Measurements from ENCODE around the gene SYNPR.

SYNPR gene

GRCh38 chr3:63613561-63613960 lies 335.5 kb downstream of the SYNPR start:
- H3K79me2 ChIP-seq (ENCODE audit: insufficient read depth, low read length) = no peaks in the 10 kb centered on the region
- no peak overlapping the region for H2AFZ ChIP-seq (ENCODE audit: low read depth, low read length)
- no peak for ATAC-seq (ENCODE audit: insufficient read depth, low read depth)
- TF ChIP-seq CTCF (IDR thresholded peaks at IDR 0.05; ENCODE audit: borderline replicate concordance, extremely low read depth, low read length, poor library complexity, severe bottlenecking) (no peak), EZH2 (IDR thresholded peaks at IDR 0.05; ENCODE audit: borderline replicate concordance, low read depth, low read length, severe bottlenecking) (no peak)
- no peak overlapping the region for H3K4me2 ChIP-seq (ENCODE audit: insufficient read depth, low read length)
- no peak for DNase-seq
- no peak overlapping the region for H3K9ac ChIP-seq (ENCODE audit: low read depth, low read length)
- H3K27ac ChIP-seq (ENCODE audit: low read length) = no peak overlapping the region
- no peaks in the 10 kb centered on the region for H3K27me3 ChIP-seq (ENCODE audit: insufficient read depth, low read length, poor library complexity)
- no peaks in the 10 kb centered on the region for H3K4me1 ChIP-seq (ENCODE audit: insufficient read depth, low read length)
- no peak overlapping the region for H3K4me3 ChIP-seq (ENCODE audit: low read depth in 1 of 2, low read length in 2 of 2)
- H3K36me3 ChIP-seq (ENCODE audit: insufficient read depth, low read length) = no peaks in the 10 kb centered on the region
- H3K9me3 ChIP-seq (ENCODE audit: insufficient read depth, low read length, severe bottlenecking) = no peaks in the 10 kb centered on the region
- H4K20me1 ChIP-seq (ENCODE audit: insufficient read depth, low read length) = no peaks in the 10 kb centered on the region

- Histone ChIP-seq H3K4me2 (ENCODE audit: insufficient read depth, low read length) (no peak overlapping the region), H2AFZ (ENCODE audit: low read depth, low read length) (no peak overlapping the region), H3K36me3 (ENCODE audit: insufficient read depth, low read length) (no peaks in the 10 kb centered on the region), H4K20me1 (ENCODE audit: insufficient read depth, low read length) (no peaks in the 10 kb centered on the region), H3K4me3 (ENCODE audit: low read depth in 1 of 2, low read length in 2 of 2) (no peak overlapping the region), H3K27ac (ENCODE audit: low read length) (no peak overlapping the region), H3K27me3 (ENCODE audit: insufficient read depth, low read length, poor library complexity) (no peaks in the 10 kb centered on the region), H3K9ac (ENCODE audit: low read depth, low read length) (no peak overlapping the region), H3K9me3 (ENCODE audit: insufficient read depth, low read length, severe bottlenecking) (no peaks in the 10 kb centered on the region), H3K79me2 (ENCODE audit: insufficient read depth, low read length) (no peaks in the 10 kb centered on the region), H3K4me1 (ENCODE audit: insufficient read depth, low read length) (no peaks in the 10 kb centered on the region)
- TF ChIP-seq EZH2 (IDR thresholded peaks at IDR 0.05; ENCODE audit: borderline replicate concordance, low read depth, low read length, severe bottlenecking) (no peak), CTCF (IDR thresholded peaks at IDR 0.05; ENCODE audit: borderline replicate concordance, extremely low read depth, low read length, poor library complexity, severe bottlenecking) (no peak)
- DNase-seq (no peak), ATAC-seq (ENCODE audit: insufficient read depth, low read depth) (no peak)
Observed at GRCh38 chr3:63617391-63617790, 339.3 kb downstream of the SYNPR start.

GRCh38 chr3:63624941-63625560 lies 346.9 kb downstream of the SYNPR start:
- no peak for ATAC-seq (ENCODE audit: insufficient read depth, low read depth)
- Histone ChIP-seq H3K4me1 (ENCODE audit: insufficient read depth, low read length) (no peaks in the 10 kb centered on the region), H4K20me1 (ENCODE audit: insufficient read depth, low read length) (no peaks in the 10 kb centered on the region), H3K9ac (ENCODE audit: low read depth, low read length) (no peak overlapping the region), H3K4me3 (ENCODE audit: low read depth in 1 of 2, low read length in 2 of 2) (no peak overlapping the region), H3K27me3 (ENCODE audit: insufficient read depth, low read length, poor library complexity) (no peaks in the 10 kb centered on the region), H3K4me2 (ENCODE audit: insufficient read depth, low read length) (no peak overlapping the region), H3K27ac (ENCODE audit: low read length) (no peak overlapping the region), H2AFZ (ENCODE audit: low read depth, low read length) (no peak overlapping the region), H3K79me2 (ENCODE audit: insufficient read depth, low read length) (no peaks in the 10 kb centered on the region), H3K36me3 (ENCODE audit: insufficient read depth, low read length) (no peaks in the 10 kb centered on the region), H3K9me3 (ENCODE audit: insufficient read depth, low read length, severe bottlenecking) (no peaks in the 10 kb centered on the region)
- TF ChIP-seq EZH2 (IDR thresholded peaks at IDR 0.05; ENCODE audit: borderline replicate concordance, low read depth, low read length, severe bottlenecking) (no peak), CTCF (IDR thresholded peaks at IDR 0.05; ENCODE audit: borderline replicate concordance, extremely low read depth, low read length, poor library complexity, severe bottlenecking) (no peak)
- no peak for DNase-seq
